ENCODE results near the gene SERPINB13. TPM values are rescaled to one million over a fixed set of nuclear protein-coding genes. Genes with fewer than 3 reads are reported as not detected.

Gene SERPINB13
- total RNA-seq, 3 donors from 2014 or later (not counting 1 experiment from before 2014, with no cell fraction given), result not detected

DNA sequence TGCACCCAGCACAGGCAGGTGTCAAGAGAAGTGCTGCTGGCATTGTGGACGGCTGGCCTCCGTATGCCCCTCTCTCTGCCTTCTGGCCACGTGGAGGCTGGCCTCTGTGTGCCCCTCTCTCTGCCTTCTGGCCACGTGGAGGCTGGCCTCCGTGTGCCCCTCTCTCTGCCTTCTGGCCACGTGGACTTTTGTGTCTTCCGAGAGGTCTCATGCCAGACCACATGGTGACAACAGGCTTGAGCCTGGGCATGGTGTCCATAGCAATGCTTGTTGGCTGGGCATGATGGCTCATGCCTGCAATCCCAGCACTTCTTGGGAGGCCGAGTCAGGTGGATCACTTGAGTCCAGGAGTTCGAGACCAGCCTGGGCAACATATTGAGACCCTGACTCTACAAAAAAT is 19.3 kb upstream of the SERPINB13 start:
- H3K4me3 Mint-ChIP-seq, result no peak overlapping the region
- H3K9me3 Mint-ChIP-seq, result no peaks in the 10 kb centered on the region
- H3K4me3 ChIP-seq (ENCODE audit: low read length), result no peak overlapping the region
- H3K4me1 ChIP-seq (ENCODE audit: control insufficient read depth, insufficient read depth, low read length), result no peaks in the 10 kb centered on the region
- no peaks in the 10 kb centered on the region for H3K36me3 Mint-ChIP-seq
- no peak for ATAC-seq
- H3K9me3 ChIP-seq (ENCODE audit: control insufficient read depth, insufficient read depth, low read length), result no peaks in the 10 kb centered on the region
- 76% methylated on average over 9 of the region's 9 CpGs for WGBS (ENCODE audit: insufficient coverage)
- no peaks in the 10 kb centered on the region for H3K27me3 ChIP-seq (ENCODE audit: control insufficient read depth, insufficient read depth, low read length)
- no peak for DNase-seq
- TF ChIP-seq, protein P1, sequence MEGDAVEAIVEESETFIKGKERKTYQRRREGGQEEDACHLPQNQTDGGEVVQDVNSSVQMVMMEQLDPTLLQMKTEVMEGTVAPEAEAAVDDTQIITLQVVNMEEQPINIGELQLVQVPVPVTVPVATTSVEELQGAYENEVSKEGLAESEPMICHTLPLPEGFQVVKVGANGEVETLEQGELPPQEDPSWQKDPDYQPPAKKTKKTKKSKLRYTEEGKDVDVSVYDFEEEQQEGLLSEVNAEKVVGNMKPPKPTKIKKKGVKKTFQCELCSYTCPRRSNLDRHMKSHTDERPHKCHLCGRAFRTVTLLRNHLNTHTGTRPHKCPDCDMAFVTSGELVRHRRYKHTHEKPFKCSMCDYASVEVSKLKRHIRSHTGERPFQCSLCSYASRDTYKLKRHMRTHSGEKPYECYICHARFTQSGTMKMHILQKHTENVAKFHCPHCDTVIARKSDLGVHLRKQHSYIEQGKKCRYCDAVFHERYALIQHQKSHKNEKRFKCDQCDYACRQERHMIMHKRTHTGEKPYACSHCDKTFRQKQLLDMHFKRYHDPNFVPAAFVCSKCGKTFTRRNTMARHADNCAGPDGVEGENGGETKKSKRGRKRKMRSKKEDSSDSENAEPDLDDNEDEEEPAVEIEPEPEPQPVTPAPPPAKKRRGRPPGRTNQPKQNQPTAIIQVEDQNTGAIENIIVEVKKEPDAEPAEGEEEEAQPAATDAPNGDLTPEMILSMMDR (IDR thresholded peaks at IDR 0.05), result no peak
- H3K36me3 ChIP-seq (ENCODE audit: control insufficient read depth, insufficient read depth, low read length), result no peaks in the 10 kb centered on the region
- H3K4me1 Mint-ChIP-seq, result no peaks in the 10 kb centered on the region
- H3K27ac ChIP-seq (ENCODE audit: low read length), result no peak overlapping the region
- H3K27me3 Mint-ChIP-seq (ENCODE audit: low read depth in 2 of 2), result peaks cover 15 to 32% of the 10 kb centered on the region in 2 donors
- intact Hi-C loops (cut with micrococcal nuclease), result no loop called here
- H3K27ac Mint-ChIP-seq, result no peak overlapping the region

DNA sequence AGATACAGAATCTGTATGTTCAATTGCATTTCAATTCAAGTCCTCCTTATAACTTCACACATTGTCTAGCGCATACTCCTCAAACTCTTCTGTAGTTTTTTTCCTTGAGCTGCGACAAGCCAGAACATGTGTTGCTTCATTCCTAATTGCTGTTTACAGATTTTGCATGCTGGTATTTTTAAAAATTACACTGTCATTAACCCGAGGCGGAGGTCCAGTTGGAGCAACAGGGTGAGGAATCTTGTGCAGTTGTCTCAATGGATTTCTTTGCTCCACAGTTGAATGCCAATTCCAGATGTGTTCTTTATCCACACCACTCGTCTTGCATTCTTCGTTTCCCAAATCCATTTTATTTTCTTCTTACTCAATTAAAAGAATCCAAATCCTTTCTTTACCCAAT is 16.4 kb upstream of the SERPINB13 start:
- H3K27ac ChIP-seq (ENCODE audit: low read length), result no peak overlapping the region
- WGBS (ENCODE audit: insufficient coverage), result 90% methylated on average over 6 of the region's 6 CpGs
- no peak overlapping the region for H3K4me3 ChIP-seq (ENCODE audit: low read length)
- ATAC-seq (no peak), DNase-seq (no peak)
- Mint-ChIP-seq H3K27me3 (ENCODE audit: low read depth in 2 of 2) (peaks cover 15 to 33% of the 10 kb centered on the region in 2 donors), H3K9me3 (no peaks in the 10 kb centered on the region), H3K27ac (no peak overlapping the region), H3K4me3 (no peak overlapping the region), H3K4me1 (no peaks in the 10 kb centered on the region), H3K36me3 (no peaks in the 10 kb centered on the region)
- H3K36me3 ChIP-seq (ENCODE audit: control insufficient read depth, insufficient read depth, low read length), result no peaks in the 10 kb centered on the region
- intact Hi-C loops (cut with micrococcal nuclease), result no loop called here
- TF ChIP-seq, protein P1 (IDR thresholded peaks at IDR 0.05), result no peak
- H3K9me3 ChIP-seq (ENCODE audit: control insufficient read depth, insufficient read depth, low read length), result no peaks in the 10 kb centered on the region
- H3K27me3 ChIP-seq (ENCODE audit: control insufficient read depth, insufficient read depth, low read length), result no peaks in the 10 kb centered on the region
- H3K4me1 ChIP-seq (ENCODE audit: control insufficient read depth, insufficient read depth, low read length), result no peaks in the 10 kb centered on the region

DNA sequence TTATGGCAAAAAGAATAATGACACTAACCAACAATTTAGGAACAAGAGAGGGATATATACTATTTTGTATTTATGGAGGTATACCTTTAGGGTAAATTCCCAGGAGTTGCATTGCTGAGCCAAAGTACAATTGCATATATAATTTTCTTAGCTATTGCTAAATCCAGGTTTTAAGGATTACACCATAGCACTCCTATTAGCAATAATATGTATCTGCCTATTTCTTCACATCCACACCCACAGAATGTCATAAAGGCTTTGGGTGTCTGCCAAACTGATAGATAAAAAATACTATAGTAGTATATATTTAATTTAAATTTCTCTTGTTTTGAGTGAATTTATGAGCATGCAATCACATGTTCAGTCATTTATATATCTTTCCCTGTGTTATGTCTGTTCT is 11.5 kb upstream of the SERPINB13 start:
- Mint-ChIP-seq H3K36me3 (no peaks in the 10 kb centered on the region), H3K27ac (no peak overlapping the region), H3K4me1 (no peaks in the 10 kb centered on the region), H3K9me3 (no peaks in the 10 kb centered on the region), H3K4me3 (no peak overlapping the region), H3K27me3 (ENCODE audit: low read depth in 2 of 2) (peaks cover 9 to 46% of the 10 kb centered on the region in 2 donors)
- intact Hi-C loops (cut with micrococcal nuclease), result no loop called here
- Histone ChIP-seq H3K9me3 (ENCODE audit: control insufficient read depth, insufficient read depth, low read length) (no peaks in the 10 kb centered on the region), H3K27ac (ENCODE audit: low read length) (no peak overlapping the region), H3K4me3 (ENCODE audit: low read length) (no peak overlapping the region), H3K4me1 (ENCODE audit: control insufficient read depth, insufficient read depth, low read length) (no peaks in the 10 kb centered on the region), H3K27me3 (ENCODE audit: control insufficient read depth, insufficient read depth, low read length) (no peaks in the 10 kb centered on the region), H3K36me3 (ENCODE audit: control insufficient read depth, insufficient read depth, low read length) (no peaks in the 10 kb centered on the region)
- DNase-seq (no peak), ATAC-seq (no peak)
- TF ChIP-seq, protein P1 (IDR thresholded peaks at IDR 0.05), result no peak

DNA sequence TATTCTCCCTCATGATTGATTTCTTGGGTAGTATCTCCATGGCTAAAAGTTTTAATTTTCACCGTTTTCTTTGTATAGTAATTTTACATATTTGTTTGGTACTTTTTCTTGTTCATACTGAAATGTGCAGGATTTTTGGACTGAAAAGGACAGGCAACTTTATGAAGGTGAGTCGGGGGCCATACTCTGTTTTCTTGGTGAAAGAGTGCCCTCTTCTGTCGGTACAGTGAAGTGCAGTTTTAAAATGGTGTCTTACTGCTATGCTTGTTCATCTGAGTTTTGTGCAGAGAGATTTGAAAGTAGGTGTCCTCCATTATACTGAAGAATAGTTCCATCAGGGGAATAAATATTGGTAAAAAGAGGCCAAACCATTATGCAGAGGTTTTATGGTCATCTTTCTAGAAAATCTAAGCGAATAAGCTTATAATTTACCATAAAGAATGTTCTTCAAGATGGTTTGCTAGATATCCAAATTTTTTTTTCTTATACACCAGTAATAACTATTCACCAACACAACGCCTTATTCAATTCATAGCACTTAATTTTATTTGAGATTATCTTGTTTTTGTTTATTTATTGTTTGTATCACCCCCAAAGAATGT is 8.7 kb upstream of the SERPINB13 start:
- 19% methylated on average over 3 of the region's 5 CpGs for WGBS (ENCODE audit: insufficient coverage)
- no peaks in the 10 kb centered on the region for H3K9me3 Mint-ChIP-seq
- no peak overlapping the region for H3K4me3 ChIP-seq (ENCODE audit: low read length)
- no peaks in the 10 kb centered on the region for H3K9me3 ChIP-seq (ENCODE audit: control insufficient read depth, insufficient read depth, low read length)
- intact Hi-C loops (cut with micrococcal nuclease), result loop anchor here (1.0 kb wide), 1 partner anchor 60 kb away; no protein-coding TSS in a partner anchor
- no peaks in the 10 kb centered on the region for H3K4me1 Mint-ChIP-seq
- H3K36me3 ChIP-seq (ENCODE audit: control insufficient read depth, insufficient read depth, low read length), result no peaks in the 10 kb centered on the region
- no peak overlapping the region for H3K4me3 Mint-ChIP-seq
- no peak overlapping the region for H3K27ac Mint-ChIP-seq
- H3K36me3 Mint-ChIP-seq, result no peaks in the 10 kb centered on the region
- H3K27me3 ChIP-seq (ENCODE audit: control insufficient read depth, insufficient read depth, low read length), result no peaks in the 10 kb centered on the region
- H3K27me3 Mint-ChIP-seq (ENCODE audit: low read depth in 2 of 2), result peaks cover 0 to 30% of the 10 kb centered on the region in 2 donors
- H3K27ac ChIP-seq (ENCODE audit: low read length), result no peak overlapping the region
- DNase-seq (peak in 1 of 2 donors; percentile 10), ATAC-seq (peak in 1 of 3 donors; percentile 45)
- TF ChIP-seq, protein P1 (IDR thresholded peaks at IDR 0.05), result peak; percentile 41
- H3K4me1 ChIP-seq (ENCODE audit: control insufficient read depth, insufficient read depth, low read length), result no peaks in the 10 kb centered on the region

Data from natural killer cell (primary cell).